GM18870 (cell line): ENCODE results near the gene CLEC3B.
"Not testable (repeated sequence)": the region's sequence is repeated elsewhere in the genome, so short reads cannot be mapped to it uniquely, and the experiment has no call there.

ENCODE experiments used
- ATAC-seq: cut with Tn5 transposase; IDR thresholded peaks from one replicate; pipeline ENCODE4 v1.9.1; 2021; ENCODE audit warnings: moderate library complexity; ENCODE audit not compliant: unreplicated experiment

The CLEC3B gene

GRCh38 chr3:45064512-45065372 is 38.6 kb downstream of the CLEC3B start:
- no peak for ATAC-seq

DNA sequence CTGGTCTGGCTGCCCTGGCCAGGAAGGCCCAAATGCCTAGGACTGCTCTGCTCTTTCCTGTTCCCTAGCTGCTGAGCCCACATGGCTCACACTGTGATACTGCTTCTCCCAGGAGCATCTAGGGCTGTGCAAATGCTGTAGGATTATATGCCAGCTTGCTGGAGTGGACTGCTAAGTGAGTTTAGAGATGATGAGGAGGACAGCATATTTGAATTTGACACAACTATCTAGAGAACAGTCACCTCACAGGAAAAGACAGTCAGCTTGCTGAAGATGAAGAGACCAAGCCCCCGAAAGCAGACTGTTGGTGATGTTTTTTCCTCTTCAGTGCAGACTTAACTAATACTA is 39.2 kb downstream of the CLEC3B start:
- no peak for ATAC-seq

DNA sequence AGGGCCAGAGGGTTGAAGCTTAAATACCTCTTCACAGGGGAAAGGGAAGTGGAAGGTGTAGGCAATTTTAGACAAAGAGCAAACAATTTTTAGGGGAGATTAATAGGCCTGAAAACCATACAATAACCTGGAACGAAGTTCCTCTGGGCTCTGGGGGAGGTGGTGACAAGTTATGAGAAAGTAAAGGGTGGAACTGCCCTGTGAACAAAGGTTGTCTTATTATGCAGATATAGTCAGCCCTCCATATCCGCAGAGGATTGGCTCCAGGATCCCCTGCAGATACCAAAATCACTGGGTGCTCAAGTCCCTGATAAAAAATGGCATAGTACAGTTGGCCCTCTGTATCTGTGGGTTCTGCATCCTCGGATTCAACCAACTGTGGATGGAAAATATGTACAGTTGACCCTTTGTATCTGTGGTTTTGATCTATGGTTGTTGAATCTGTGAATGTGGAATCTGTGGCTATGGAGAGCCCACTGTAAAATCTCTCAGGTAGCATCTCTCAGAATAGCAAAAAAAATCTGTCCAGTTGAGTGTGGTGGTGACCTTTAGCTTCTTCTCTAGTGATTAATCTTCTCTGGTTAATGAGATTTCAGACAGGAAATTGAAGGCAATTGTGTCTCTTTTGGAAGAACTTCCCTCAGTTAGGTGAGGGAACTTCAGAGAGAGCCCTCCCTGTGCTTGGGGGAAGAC is 40.2 kb downstream of the CLEC3B start:
- no peak for ATAC-seq

DNA sequence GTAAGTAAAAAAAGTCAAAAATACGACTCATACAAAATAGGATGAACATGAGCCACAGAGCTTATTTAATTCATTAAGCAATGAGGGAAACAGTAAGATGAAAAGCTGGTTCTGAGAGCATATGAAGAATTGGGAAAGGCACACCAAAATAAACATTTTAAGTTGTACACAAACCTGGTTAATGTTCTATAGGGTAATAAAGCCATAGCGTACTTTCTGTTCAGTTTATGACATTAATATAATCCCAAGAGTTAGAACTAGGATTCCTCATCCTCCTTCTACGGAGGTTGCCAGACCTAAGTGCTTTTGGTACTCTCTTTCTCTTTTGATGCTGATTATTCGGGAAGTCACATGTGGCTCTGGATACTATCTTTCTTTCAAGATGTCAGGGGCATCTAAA is 41.4 kb downstream of the CLEC3B start:
- ATAC-seq = no peak

DNA sequence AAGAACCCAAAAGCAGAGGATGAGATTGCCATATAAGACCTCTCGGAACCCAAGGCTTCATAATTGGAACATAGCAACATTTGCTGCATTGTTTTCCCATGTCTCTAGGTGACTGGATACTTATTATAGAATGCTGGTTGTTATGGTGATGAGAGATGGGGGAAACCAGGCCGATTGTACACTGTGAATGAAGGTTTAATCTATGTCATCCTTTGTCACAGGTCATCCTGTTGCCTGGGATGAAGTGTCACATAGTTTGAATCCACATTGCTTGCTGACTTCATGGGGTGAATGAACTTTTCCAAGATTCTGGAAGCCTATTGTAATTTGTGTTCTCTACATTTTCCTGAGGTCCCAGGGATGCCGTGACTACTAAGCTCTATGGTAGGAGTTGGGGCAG is 41.8 kb downstream of the CLEC3B start:
- no peak for ATAC-seq

DNA sequence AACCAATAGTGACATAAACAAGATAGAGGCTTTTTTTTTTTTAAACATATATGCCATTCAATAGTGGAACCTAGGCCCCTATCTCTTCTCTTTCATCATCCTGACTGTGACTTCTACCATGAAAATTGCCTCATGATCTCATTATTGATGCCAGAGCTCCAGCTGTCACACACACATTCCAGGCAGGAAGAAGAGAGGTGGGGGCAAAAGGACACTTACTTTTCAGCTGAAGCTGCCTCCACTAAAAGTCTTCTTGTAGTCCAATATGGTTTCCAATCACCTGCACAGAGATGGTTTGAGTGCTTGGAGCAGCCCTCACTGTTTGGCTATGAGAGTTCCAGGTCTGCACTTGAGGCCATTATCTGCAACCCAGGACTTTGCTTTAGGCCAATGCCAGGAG is 45.0 kb downstream of the CLEC3B start:
- no peak for ATAC-seq

- no peak for ATAC-seq
Observed at GRCh38 chr3:45075821-45076625, 49.9 kb downstream of the CLEC3B start.

DNA sequence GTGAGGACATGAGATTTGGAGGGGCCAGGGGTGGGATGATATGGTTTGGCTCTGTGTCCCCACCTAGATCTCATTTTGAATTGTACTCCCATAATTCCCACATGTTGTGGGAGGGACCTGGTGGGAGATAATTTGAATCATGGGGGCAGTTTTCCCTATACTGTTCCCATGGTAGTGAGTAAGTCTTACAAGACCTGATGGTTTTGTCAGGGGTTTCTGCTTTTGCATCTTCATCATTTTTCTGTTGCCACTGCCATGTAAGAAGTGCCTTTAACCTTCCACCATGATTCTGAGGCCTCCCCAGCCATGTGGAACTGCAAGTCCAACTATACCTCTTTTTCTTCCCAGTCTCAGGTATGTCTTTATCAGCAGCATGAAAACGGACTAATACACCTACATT is 52.2 kb downstream of the CLEC3B start:
- not testable (repeated sequence) for ATAC-seq

DNA sequence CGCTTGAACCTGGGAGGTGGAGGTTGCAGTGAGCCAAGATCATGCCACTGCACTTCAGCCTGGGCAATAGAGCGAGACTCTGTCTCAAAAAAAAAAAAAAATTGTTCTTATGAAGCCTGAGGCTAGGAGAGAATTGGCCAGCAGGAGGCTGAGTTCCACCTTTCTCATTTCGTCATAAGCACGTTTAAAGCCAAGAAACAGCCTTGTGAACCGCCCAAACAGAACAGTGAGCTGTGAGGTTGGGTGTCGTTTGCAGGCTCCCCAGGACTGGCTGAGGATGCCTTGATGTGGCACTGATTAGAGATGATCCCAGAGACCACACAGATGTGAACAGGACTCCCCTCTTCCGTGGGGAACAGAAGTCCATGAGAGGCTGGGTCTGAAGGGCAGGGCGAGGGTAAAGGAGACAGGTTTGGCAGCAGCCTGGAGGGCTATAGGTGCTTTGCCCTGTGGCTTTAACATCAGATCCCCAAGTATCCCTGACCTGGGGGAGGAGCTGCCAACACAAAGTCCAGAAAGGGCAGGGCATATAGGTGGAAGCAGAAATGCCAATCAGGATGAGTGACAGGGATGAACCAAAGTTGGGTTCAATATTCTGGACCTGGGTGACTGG is 52.9 kb downstream of the CLEC3B start:
- no peak for ATAC-seq

DNA sequence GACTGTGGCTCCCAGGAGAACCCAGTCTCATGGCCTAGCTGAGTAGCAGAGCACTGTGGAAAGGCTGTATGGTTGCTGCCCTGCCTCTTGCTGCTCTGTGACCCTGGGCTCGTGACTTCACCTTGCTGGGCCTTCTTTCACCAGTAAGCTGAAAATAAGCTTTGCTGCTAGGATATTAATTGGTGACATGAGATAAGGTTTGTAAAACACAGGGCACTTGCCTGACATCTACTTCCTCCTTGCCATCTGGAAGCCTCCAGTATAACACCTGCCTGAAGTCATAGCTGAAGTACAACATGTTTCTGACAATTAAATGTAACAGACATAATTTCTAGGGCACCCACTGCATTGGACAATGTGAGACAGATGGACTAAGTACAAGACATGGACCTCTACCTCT is 53.6 kb downstream of the CLEC3B start:
- ATAC-seq = no peak

DNA sequence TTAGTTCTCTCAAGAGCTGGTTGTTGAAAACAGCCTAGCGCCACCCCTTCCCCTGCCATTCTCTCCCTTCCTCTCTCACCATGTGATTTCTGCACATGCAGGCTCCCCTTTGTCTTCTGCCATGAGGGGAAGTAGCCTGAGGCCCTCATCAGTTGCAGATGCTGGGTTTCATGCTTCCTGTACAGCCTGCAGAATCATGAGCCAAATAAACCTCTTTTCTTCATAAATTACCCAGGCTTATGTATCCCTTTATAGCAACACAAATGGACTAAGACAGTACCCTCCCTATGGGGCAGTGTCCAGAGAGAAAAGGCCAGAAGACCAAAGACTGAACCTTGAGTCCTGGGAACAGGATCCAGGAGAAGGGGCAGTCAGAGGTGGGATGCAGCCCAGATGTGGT is 54.7 kb downstream of the CLEC3B start:
- ATAC-seq = no peak

DNA sequence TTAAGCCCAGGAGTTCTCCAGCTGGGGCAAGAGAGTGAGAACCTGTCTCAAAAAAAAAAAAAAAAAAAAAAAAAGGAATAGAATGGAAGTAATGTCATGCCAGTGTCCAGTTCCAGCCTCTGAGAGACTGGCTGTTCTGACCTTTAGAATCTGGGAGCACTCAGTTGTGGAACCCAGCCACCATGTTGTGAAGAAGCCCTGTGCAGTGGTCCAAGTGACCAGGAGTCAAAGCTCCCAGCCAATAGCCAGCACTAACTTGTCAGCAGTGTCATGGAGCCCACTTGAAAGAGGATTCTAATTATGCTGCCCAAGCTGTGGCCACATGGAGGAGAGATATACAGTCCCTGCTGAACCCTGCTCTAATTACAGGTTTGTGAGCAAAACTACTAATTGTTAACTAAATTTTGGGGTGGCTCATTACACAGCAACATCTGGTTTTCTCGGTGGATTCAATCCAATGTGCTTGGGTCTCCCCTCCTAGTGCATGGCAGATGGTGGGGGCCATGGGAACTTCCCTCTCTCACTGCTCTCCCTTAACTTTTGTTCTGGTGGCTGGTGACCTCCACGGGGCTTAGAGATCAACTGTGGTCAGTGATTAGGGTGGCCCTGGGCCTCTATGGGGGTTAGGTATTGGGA is 55.5 kb downstream of the CLEC3B start:
- ATAC-seq = no peak

- ATAC-seq = no peak
Observed at GRCh38 chr3:45082142-45082538, 56.0 kb downstream of the CLEC3B start.

GRCh38 chr3:45083023-45083422 is 56.9 kb downstream of the CLEC3B start:
- ATAC-seq = no peak

GRCh38 chr3:45084361-45084760 is 58.3 kb downstream of the CLEC3B start:
- ATAC-seq = no peak

GRCh38 chr3:45084820-45085816 is 59.0 kb downstream of the CLEC3B start:
- ATAC-seq = no peak
